Measurements from ENCODE around the gene SLMAP.

Gene SLMAP

GRCh38 chr3:57929988-57930387 lies 173.9 kb downstream of the SLMAP start:
- H3K9ac ChIP-seq: no peak overlapping the region
- H3K79me2 ChIP-seq (ENCODE audit: insufficient read depth, low read depth): no peaks in the 10 kb centered on the region
- no peaks in the 10 kb centered on the region for H4K20me1 ChIP-seq (ENCODE audit: insufficient read depth)
- no peaks in the 10 kb centered on the region for H3K27me3 ChIP-seq (ENCODE audit: insufficient read depth, low read depth)
- H3K36me3 ChIP-seq (ENCODE audit: insufficient read depth): no peaks in the 10 kb centered on the region
- no peaks in the 10 kb centered on the region for H3K4me1 ChIP-seq (ENCODE audit: low read depth, poor library complexity, severe bottlenecking)
- no peak overlapping the region for H3K27ac ChIP-seq
- H3K4me3 ChIP-seq (IDR thresholded peaks at IDR 0.05; ENCODE audit: insufficient read depth, low read depth, low read length): no peak overlapping the region
- TF ChIP-seq CTCF (conservative IDR thresholded peaks at IDR 0.05; ENCODE audit: low read depth, low read length): no peak
- H3K4me2 ChIP-seq: no peak overlapping the region
- no peak overlapping the region for H2AFZ ChIP-seq (ENCODE audit: low read depth)

DNA sequence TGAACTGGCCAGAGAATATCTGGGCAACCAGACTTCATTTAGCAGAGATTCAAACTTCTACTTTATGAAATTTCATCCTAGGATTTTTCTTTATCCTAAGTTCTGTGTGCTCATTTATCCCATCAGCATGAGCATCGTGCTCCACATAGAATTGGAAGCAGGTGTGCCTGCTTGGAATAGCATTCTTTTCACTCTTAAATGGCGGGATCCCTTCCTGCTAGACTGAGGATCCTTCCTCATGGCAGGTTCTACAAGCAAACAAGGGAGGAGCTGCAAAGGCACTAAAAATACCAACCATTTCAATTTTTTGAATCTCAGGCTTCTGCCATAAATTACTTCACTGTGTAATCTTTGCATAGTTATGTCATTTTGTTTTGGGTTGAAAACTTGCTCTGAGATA lies 177.5 kb downstream of the SLMAP start:
- no peak overlapping the region for H3K27ac ChIP-seq
- H3K79me2 ChIP-seq (ENCODE audit: insufficient read depth, low read depth): no peaks in the 10 kb centered on the region
- no peak for TF ChIP-seq CTCF (conservative IDR thresholded peaks at IDR 0.05; ENCODE audit: low read depth, low read length)
- H3K27me3 ChIP-seq (ENCODE audit: insufficient read depth, low read depth): no peaks in the 10 kb centered on the region
- H3K4me2 ChIP-seq: no peak overlapping the region
- no peaks in the 10 kb centered on the region for H3K4me1 ChIP-seq (ENCODE audit: low read depth, poor library complexity, severe bottlenecking)
- no peak overlapping the region for H3K4me3 ChIP-seq (IDR thresholded peaks at IDR 0.05; ENCODE audit: insufficient read depth, low read depth, low read length)
- H3K36me3 ChIP-seq (ENCODE audit: insufficient read depth): no peaks in the 10 kb centered on the region
- no peaks in the 10 kb centered on the region for H4K20me1 ChIP-seq (ENCODE audit: insufficient read depth)
- no peak overlapping the region for H2AFZ ChIP-seq (ENCODE audit: low read depth)
- no peak overlapping the region for H3K9ac ChIP-seq

DNA sequence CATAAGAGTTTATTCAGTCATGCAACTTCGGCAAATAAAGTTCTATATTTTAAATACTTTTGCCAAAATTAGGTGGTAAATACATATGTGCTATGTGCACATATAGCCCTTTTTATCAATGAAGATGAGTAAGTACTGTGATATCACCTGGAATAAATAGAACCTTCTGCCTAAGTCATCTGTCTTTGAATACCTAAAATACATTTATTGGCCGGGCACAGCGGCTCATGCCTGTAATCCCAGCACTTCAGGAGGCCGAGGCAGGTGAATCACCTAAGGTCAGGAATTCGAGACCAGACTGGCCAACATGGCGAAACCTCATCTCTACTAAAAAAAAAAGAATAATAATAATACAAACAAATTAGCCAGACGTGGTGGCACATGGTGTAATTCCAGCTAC lies 178.3 kb downstream of the SLMAP start:
- no peak overlapping the region for H3K4me2 ChIP-seq

DNA sequence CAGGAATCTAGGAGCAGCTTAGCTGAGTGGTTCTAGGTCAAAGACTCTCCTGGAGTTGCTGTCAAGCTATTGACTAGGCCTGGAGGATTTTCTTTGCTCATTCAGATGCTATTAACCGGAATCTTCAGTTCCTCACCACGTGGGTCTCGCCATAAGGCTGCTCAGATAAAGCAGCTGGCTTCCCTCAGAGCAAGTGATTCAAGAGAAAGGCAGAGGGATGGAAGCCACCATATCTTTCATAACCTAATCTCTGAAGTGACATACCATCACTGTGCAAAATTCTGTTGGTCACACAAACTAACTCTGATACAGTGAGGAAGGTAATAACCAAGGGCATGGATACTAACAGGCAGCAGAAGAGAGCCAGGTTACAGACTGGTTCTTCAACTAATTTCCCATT lies 179.4 kb downstream of the SLMAP start:
- Histone ChIP-seq H3K27me3 (ENCODE audit: insufficient read depth, low read depth) (no peaks in the 10 kb centered on the region), H3K27ac (no peak overlapping the region), H3K36me3 (ENCODE audit: insufficient read depth) (no peaks in the 10 kb centered on the region), H3K9ac (no peak overlapping the region), H4K20me1 (ENCODE audit: insufficient read depth) (no peaks in the 10 kb centered on the region), H3K4me3 (IDR thresholded peaks at IDR 0.05; ENCODE audit: insufficient read depth, low read depth, low read length) (no peak overlapping the region), H3K4me1 (ENCODE audit: low read depth, poor library complexity, severe bottlenecking) (no peaks in the 10 kb centered on the region), H3K79me2 (ENCODE audit: insufficient read depth, low read depth) (no peaks in the 10 kb centered on the region), H2AFZ (ENCODE audit: low read depth) (no peak overlapping the region), H3K4me2 (no peak overlapping the region)
- no peak for TF ChIP-seq CTCF (conservative IDR thresholded peaks at IDR 0.05; ENCODE audit: low read depth, low read length)

More for the DNA sequence above, 178.3 kb downstream of the SLMAP start:
- no peak overlapping the region for H3K27ac ChIP-seq
- no peaks in the 10 kb centered on the region for H3K4me1 ChIP-seq (ENCODE audit: low read depth, poor library complexity, severe bottlenecking)
- no peaks in the 10 kb centered on the region for H3K79me2 ChIP-seq (ENCODE audit: insufficient read depth, low read depth)
- no peak overlapping the region for H2AFZ ChIP-seq (ENCODE audit: low read depth)
- no peaks in the 10 kb centered on the region for H3K27me3 ChIP-seq (ENCODE audit: insufficient read depth, low read depth)
- no peaks in the 10 kb centered on the region for H3K36me3 ChIP-seq (ENCODE audit: insufficient read depth)
- H3K9ac ChIP-seq: no peak overlapping the region
- no peaks in the 10 kb centered on the region for H4K20me1 ChIP-seq (ENCODE audit: insufficient read depth)
- no peak for TF ChIP-seq CTCF (conservative IDR thresholded peaks at IDR 0.05; ENCODE audit: low read depth, low read length)
- no peak overlapping the region for H3K4me3 ChIP-seq (IDR thresholded peaks at IDR 0.05; ENCODE audit: insufficient read depth, low read depth, low read length)

- no peak overlapping the region for H3K4me2 ChIP-seq
- no peak overlapping the region for H3K27ac ChIP-seq
- H3K4me3 ChIP-seq (IDR thresholded peaks at IDR 0.05; ENCODE audit: insufficient read depth, low read depth, low read length): no peak overlapping the region
- H3K79me2 ChIP-seq (ENCODE audit: insufficient read depth, low read depth): no peaks in the 10 kb centered on the region
- TF ChIP-seq CTCF (conservative IDR thresholded peaks at IDR 0.05; ENCODE audit: low read depth, low read length): no peak
- no peaks in the 10 kb centered on the region for H4K20me1 ChIP-seq (ENCODE audit: insufficient read depth)
- no peaks in the 10 kb centered on the region for H3K27me3 ChIP-seq (ENCODE audit: insufficient read depth, low read depth)
- no peaks in the 10 kb centered on the region for H3K4me1 ChIP-seq (ENCODE audit: low read depth, poor library complexity, severe bottlenecking)
- no peak overlapping the region for H2AFZ ChIP-seq (ENCODE audit: low read depth)
- no peak overlapping the region for H3K9ac ChIP-seq
- H3K36me3 ChIP-seq (ENCODE audit: insufficient read depth): no peaks in the 10 kb centered on the region
Measured at GRCh38 chr3:57937092-57937491, 181.0 kb downstream of the SLMAP start.

Data from KMS-11 (cell line).